Measurements from ENCODE around the gene FRMPD1. TPM values are rescaled to one million over a fixed set of nuclear protein-coding genes. Genes with fewer than 3 reads are reported as not detected.

FRMPD1 gene
- total and polyA plus RNA-seq, 2 of the 13 experiments (the other 11 are each of a cell fraction or from before 2014, with no cell fraction given) = not detected

GRCh38 chr9:37784616-37785483 is 134.1 kb downstream of the FRMPD1 start, which contains the start of gene EXOSC3 (continued):
- no peak for TF ChIP-seq AKNA (CRISPR knock-in tag; IDR thresholded peaks at IDR 0.05; ENCODE audit: borderline replicate concordance)
- TF ChIP-seq MTF1 (CRISPR knock-in tag; IDR thresholded peaks at IDR 0.05) = no peak
- TF ChIP-seq HIVEP1 (CRISPR knock-in tag; IDR thresholded peaks at IDR 0.05) = no peak
- TF ChIP-seq ZNF772 (CRISPR knock-in tag; IDR thresholded peaks at IDR 0.05) = peak; percentile 94; the same call in 1 of the 2 replicates
- TF ChIP-seq ZNF232 (CRISPR knock-in tag; IDR thresholded peaks at IDR 0.05; ENCODE audit: borderline replicate concordance) = no peak
- TF ChIP-seq TBX2 (CRISPR knock-in tag; IDR thresholded peaks at IDR 0.05; ENCODE audit: borderline replicate concordance) = peak; percentile 86
- no peak for TF ChIP-seq ZC3H13 (CRISPR knock-in tag; IDR thresholded peaks at IDR 0.05)
- TF ChIP-seq TRAFD1 (CRISPR knock-in tag; IDR thresholded peaks at IDR 0.05; ENCODE audit: borderline replicate concordance) = no peak
- TF ChIP-seq RCOR2 (CRISPR knock-in tag; IDR thresholded peaks at IDR 0.05) = no peak
- TF ChIP-seq TCF7L2 (IDR thresholded peaks at IDR 0.05; ENCODE audit: low read depth, low read length) = no peak
- peak; percentile 63; the same call in 1 of the 2 replicates for TF ChIP-seq ZNF710 (CRISPR knock-in tag; IDR thresholded peaks at IDR 0.05; ENCODE audit: borderline replicate concordance)
- TF ChIP-seq ZNF275 (CRISPR knock-in tag; IDR thresholded peaks at IDR 0.05; ENCODE audit: borderline replicate concordance) = 0 out of 2 replicates have a peak, but pooled peaks have one; percentile 52
- peak; percentile 56; the same call in 1 of the 2 replicates for TF ChIP-seq MXD4 (CRISPR knock-in tag; IDR thresholded peaks at IDR 0.05)
- TF ChIP-seq ETV6 (CRISPR knock-in tag; conservative IDR thresholded peaks at IDR 0.05) = peak; percentile 92
- TF ChIP-seq, protein P1, sequence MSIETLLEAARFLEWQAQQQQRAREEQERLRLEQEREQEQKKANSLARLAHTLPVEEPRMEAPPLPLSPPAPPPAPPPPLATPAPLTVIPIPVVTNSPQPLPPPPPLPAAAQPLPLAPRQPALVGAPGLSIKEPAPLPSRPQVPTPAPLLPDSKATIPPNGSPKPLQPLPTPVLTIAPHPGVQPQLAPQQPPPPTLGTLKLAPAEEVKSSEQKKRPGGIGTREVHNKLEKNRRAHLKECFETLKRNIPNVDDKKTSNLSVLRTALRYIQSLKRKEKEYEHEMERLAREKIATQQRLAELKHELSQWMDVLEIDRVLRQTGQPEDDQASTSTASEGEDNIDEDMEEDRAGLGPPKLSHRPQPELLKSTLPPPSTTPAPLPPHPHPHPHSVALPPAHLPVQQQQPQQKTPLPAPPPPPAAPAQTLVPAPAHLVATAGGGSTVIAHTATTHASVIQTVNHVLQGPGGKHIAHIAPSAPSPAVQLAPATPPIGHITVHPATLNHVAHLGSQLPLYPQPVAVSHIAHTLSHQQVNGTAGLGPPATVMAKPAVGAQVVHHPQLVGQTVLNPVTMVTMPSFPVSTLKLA (IDR thresholded peaks at IDR 0.05) = 0 out of 2 replicates have a peak, but pooled peaks have one; percentile 16

Measured in HepG2 (cell line).